ENCODE data around the gene CLIP2.

CLIP2 gene

DNA sequence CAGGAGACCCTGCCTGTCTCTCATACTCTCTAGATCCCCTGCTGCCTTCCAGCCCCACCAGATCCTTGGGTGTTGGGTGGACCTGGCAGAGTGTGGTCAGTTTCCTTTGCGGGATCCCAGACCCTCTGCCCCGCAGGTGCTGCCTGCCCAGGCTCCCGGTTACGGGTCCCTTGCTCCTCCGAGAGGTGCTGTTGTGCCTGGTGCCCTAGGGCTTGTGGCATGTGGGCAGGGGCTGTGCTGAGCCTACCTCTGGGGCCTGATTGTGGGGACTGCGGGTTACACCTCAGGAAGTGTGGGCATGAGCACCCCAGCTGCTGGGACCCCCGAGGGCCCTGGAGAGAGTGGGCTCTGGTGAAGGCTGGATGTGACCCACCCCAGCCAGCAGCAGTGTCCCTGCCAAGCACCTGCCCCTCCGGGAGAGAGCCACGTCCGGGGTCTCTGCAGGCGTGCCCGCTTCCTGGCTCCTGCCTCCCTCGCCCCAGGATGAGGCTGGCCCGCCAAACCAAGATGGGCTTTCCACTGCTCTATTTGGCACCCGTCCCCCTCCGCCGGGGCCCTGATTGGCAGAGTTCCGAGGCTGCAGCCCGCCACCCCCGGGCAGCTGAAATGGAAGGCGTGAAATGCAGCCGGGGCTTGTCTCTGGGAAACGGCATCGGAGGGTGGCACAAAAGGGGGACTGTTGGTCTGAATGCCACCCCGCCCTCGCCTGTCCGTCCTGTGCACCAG is 17.0 kb downstream of the CLIP2 start:
- H3K4me3 ChIP-seq (replicated peaks; ENCODE audit: low read depth, low read length): no peak overlapping the region
- TF ChIP-seq CTCF (IDR thresholded peaks at IDR 0.05; ENCODE audit: insufficient read depth, low read length, poor library complexity, severe bottlenecking): no peak
- no peak for DNase-seq (ENCODE audit: extremely low read depth, insufficient read length)
- no peaks in the 10 kb centered on the region; the same call in none of the 2 replicates for H3K36me3 ChIP-seq (ENCODE audit: control insufficient read depth, insufficient read depth, low read length)
- H3K27me3 ChIP-seq (replicated peaks; ENCODE audit: control insufficient read depth, insufficient read depth, low read length): no peaks in the 10 kb centered on the region

DNA sequence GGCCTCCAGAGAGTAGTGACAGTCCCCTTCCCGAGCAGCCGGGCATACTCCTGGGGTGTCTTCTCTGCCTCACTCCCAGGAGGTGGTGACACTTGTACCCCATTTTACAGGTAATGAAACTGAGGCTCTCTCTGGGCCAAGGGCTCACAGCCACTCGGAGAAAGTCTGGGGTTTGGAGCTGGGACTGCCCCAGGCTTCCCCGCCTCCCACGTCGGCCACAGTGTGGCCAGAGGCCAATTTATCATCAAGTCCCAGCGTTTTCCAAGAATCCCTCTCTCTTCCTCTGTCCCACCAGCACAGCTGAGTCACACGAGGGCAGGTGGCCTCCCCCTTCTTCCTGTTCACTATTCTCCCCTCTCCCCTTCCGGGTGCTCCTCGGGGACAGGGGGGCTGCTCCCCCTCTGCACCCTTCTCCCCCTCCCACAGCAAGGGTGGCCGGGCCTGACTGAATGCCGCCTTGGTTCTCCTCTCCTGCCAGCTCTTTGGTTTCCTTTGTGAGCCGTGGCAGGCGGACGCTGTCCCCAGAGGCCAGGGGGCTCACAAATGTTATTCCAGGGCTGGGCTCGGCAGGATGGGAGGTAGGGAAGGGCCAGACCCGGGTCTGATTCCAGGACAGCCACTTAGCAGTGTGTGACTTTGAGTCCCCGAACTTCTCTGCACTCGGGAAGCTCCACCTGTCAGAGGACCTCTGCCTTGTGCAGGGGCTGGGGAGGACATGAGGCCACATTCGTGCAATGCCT is 17.7 kb downstream of the CLIP2 start:
- no peak overlapping the region for H3K4me3 ChIP-seq (replicated peaks; ENCODE audit: low read depth, low read length)
- H3K27me3 ChIP-seq (replicated peaks; ENCODE audit: control insufficient read depth, insufficient read depth, low read length): no peaks in the 10 kb centered on the region
- DNase-seq (ENCODE audit: extremely low read depth, insufficient read length): peak; percentile 44
- no peaks in the 10 kb centered on the region; the same call in none of the 2 replicates for H3K36me3 ChIP-seq (ENCODE audit: control insufficient read depth, insufficient read depth, low read length)
- no peak for TF ChIP-seq CTCF (IDR thresholded peaks at IDR 0.05; ENCODE audit: insufficient read depth, low read length, poor library complexity, severe bottlenecking)

GRCh38 chr7:74307738-74308505 is 18.7 kb downstream of the CLIP2 start:
- H3K36me3 ChIP-seq (ENCODE audit: control insufficient read depth, insufficient read depth, low read length): no peaks in the 10 kb centered on the region; the same call in none of the 2 replicates
- no peak for TF ChIP-seq CTCF (IDR thresholded peaks at IDR 0.05; ENCODE audit: insufficient read depth, low read length, poor library complexity, severe bottlenecking)
- DNase-seq (ENCODE audit: extremely low read depth, insufficient read length): no peak
- H3K27me3 ChIP-seq (replicated peaks; ENCODE audit: control insufficient read depth, insufficient read depth, low read length): no peaks in the 10 kb centered on the region
- no peak overlapping the region for H3K4me3 ChIP-seq (replicated peaks; ENCODE audit: low read depth, low read length)

DNA sequence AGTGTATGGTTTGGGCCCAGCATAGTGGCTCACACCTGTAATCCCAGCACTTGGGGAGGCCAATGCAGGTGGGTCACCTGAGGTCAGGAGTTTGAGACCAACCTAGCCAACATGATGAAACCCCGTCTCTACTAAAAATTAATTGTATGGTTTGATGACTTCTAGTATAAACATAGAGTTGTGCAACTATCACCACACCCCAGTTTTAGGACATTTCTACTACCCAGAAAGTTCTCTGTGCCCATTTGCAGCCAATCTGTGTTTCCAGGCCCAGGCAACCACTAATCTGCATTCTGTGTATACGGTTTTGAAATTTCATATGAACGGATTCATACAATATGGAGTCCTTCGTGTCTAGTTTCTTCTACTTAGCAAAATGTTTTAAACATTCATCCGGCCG is 20.0 kb downstream of the CLIP2 start:
- Histone ChIP-seq H3K36me3 (ENCODE audit: control insufficient read depth, insufficient read depth, low read length) (no peaks in the 10 kb centered on the region; the same call in none of the 2 replicates), H3K4me3 (replicated peaks; ENCODE audit: low read depth, low read length) (no peak overlapping the region), H3K27me3 (replicated peaks; ENCODE audit: control insufficient read depth, insufficient read depth, low read length) (no peaks in the 10 kb centered on the region)
- no peak for DNase-seq (ENCODE audit: extremely low read depth, insufficient read length)
- TF ChIP-seq CTCF (IDR thresholded peaks at IDR 0.05; ENCODE audit: insufficient read depth, low read length, poor library complexity, severe bottlenecking): no peak

DNA sequence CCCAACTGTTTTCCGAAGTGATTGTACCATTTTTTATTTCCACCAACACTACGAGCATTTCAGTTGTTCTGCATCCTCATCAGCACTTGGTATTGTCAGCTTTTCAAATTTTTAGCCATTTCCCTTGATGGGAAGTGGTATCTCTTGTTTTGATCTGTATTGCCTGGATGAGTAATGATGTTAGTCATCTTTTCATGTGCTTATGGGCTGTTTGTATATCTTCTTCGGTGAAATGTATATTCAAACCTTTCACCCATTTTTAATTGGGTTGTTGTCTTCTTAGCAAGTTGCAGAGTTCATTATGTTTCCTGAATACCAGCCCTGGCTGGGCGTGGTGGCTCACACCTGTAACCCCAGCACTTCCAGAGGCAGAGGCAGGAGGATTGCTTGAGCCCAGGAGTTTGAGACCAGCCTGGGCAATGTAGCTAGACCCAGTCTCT is 22.1 kb downstream of the CLIP2 start:
- DNase-seq (ENCODE audit: extremely low read depth, insufficient read length): no peak
- no peaks in the 10 kb centered on the region for H3K27me3 ChIP-seq (replicated peaks; ENCODE audit: control insufficient read depth, insufficient read depth, low read length)
- no peak for TF ChIP-seq CTCF (IDR thresholded peaks at IDR 0.05; ENCODE audit: insufficient read depth, low read length, poor library complexity, severe bottlenecking)
- H3K4me3 ChIP-seq (replicated peaks; ENCODE audit: low read depth, low read length): no peak overlapping the region
- H3K36me3 ChIP-seq (ENCODE audit: control insufficient read depth, insufficient read depth, low read length): no peaks in the 10 kb centered on the region; the same call in none of the 2 replicates

Measured in GM06990 (cell line).